Activated CD8-positive, alpha-beta memory T cell treated with anti-CD3 and anti-CD28 coated beads, Interleukin-2, amount 50 U/mL, for 1 hour (primary cell): Measurements from ENCODE around the gene HBA2.
"Not testable (repeated sequence)": the region's sequence is repeated elsewhere in the genome, so short reads cannot be mapped to it uniquely, and the experiment has no call there.

Source experiments
- DNase-seq: peaks from one replicate; pipeline ENCODE4 v3.0.0-alpha.2; 2020; ENCODE audit errors: extremely low read depth

HBA2 gene

GRCh38 chr16:172374-172941 lies at the start of gene HBA2:
Gene HBA2, plus strand, starts transcription at chr16:172876. Its CDS starts 37 bp downstream, at chr16:172913.
- DNase-seq, result not testable (repeated sequence)

DNA sequence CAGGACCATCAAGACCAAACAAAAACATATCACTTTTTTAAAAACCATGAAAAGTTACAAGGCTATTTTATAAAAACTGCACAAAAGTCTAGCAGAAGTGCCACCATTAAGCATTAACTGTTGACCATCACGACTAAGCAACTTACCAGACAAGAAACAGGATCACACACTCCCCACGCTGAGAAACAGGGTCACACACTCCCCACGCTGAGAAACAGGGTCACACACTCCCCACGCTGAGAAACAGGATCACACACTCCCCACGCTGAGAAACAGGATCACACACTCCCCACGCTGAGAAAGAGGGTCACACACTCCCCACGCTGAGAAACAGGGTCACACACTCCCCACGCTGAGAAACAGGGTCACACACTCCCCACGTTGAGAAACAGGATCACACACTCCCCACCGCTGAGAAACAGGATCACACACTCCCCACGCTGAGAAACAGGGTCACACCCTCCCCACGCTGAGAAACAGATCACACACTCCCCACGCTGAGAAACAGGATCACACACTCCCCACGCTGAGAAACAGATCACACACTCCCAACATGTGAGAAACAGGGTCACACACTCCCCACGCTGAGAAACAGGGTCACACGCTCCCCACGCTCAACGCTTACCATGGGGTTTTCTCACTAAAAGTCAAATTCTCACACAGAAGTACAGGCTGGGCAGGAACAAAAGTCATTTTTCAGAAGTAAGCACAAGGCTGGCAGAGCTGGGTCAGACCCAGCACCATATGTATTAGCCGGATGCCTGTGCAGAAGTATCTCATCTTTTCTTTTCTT lies 48.9 kb upstream of the HBA2 start:
- not testable (repeated sequence) for DNase-seq

GRCh38 chr16:125011-125410 lies 47.7 kb upstream of the HBA2 start:
- DNase-seq, result no peak

DNA sequence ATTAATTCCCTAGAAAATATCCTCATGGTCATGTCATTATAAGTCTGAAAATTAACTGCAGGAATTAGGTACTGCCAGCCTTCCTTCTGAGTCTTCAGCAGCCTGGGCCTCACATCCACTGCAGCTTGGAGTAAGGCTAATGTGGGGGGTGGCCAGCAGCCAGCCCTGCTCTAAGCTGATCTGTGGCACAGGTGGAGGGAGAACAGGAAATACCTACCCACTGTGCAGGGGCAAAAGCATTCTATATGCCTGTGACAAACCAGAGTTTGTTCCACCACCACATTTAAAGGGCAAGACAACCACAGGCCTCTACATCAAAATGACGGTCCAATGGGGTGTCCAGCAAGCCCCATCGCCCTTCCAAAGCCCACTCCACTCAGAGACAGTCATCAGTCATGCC lies 43.6 kb upstream of the HBA2 start:
- no peak for DNase-seq

DNA sequence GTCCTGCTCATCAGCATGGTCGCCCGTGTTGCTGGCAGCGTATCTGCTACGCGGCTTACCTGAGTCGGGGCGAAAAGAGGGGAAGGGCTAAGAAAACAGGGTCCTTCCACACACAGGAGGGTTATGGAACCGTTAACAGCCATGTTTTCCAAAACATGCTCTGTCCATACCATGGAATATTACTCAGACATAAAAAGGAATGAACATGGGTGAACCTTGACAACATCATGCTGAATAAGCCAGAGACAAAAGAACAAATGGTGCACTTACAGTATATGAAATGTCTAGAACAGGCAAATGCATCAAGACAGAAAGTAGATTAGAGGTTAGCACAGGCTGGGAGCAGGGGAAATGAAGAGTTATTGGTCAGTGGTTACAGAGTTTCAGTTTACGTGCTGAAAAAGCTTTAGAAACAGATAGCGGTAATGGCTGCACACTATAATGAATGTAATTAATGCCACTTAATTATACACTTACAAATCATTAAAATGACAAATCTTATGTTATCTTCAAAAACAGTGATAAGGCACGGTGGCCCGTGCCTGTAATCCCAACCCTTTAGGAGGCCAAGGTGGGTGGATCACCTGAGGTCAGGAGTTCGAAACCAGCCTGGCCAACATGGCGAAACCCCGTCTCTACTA lies 42.0 kb upstream of the HBA2 start:
- DNase-seq, result no peak

- DNase-seq, result no peak
Observed at GRCh38 chr16:132120-132519, 40.6 kb upstream of the HBA2 start.

- DNase-seq, result no peak
Observed at GRCh38 chr16:133716-134115, 39.0 kb upstream of the HBA2 start.

- DNase-seq, result no peak
Observed at GRCh38 chr16:138049-138417, 34.6 kb upstream of the HBA2 start.

GRCh38 chr16:140175-140857 lies 32.4 kb upstream of the HBA2 start:
- DNase-seq, result no peak

- no peak for DNase-seq
Observed at GRCh38 chr16:142405-142967, 30.2 kb upstream of the HBA2 start.

DNA sequence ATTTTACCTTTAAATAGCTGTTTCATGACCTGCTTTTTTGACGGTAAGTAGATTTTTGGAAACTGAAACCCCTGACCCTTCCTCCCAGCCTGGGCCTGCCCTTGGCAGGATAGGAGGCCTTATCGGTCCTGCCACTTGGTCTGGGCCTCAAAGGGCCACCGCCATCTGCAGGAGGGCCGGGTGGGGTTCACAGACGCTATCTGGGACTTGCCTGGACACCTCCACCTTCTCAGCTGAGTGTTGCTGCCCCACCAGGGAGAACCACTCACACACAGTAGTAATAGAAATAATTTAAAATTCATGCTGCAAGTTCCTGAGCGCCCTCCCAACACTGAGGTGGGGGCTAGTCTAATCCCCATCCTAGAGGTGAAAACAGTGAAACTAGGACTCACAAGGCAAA lies 29.6 kb upstream of the HBA2 start:
- no peak for DNase-seq

GRCh38 chr16:143456-143855 lies 29.2 kb upstream of the HBA2 start:
- no peak for DNase-seq

- DNase-seq, result no peak
Observed at GRCh38 chr16:144797-145252, 27.9 kb upstream of the HBA2 start.

- no peak for DNase-seq
Observed at GRCh38 chr16:146646-147045, 26.0 kb upstream of the HBA2 start.

DNA sequence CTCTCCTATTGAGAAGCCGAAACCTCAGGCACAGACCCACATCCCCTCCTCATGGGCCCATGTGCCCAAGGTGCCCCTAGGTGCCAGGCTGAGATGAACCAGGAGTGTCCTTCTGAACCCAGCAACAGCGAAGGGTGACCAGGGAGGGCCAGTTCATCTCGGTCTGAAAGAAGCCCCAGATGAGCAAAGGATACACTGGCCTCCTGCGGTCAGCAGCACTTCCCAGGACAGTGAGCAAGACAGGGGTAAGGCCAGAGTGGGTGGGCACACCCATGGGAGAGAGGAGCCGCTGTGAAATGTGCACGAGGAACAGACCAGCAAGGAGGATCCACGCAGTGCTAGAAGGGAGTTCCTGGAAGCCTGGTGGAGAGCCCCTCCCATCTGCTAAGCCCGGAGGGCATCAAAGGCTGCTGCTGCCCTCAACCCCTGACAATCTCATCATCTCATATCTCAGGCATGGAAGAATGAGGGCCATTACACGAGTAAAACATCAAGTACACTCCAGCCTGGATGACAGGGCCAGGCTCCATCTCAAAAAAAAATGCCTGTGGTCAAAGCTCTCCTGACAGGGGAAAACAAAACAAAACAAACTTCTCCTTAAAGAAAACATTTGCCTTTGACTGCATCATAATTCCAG lies 23.5 kb upstream of the HBA2 start:
- DNase-seq, result no peak

GRCh38 chr16:152141-153128 lies 20.2 kb upstream of the HBA2 start, which contains the start of gene HBZ:
Gene HBZ, plus strand, starts transcription at chr16:152644. Its CDS starts 266 bp downstream, at chr16:152910.
- no peak for DNase-seq

- not testable (repeated sequence) for DNase-seq
Observed at GRCh38 chr16:153129-153521, 19.6 kb upstream of the HBA2 start.

- not testable (repeated sequence) for DNase-seq
Observed at GRCh38 chr16:153550-154216, 19.0 kb upstream of the HBA2 start.

DNA sequence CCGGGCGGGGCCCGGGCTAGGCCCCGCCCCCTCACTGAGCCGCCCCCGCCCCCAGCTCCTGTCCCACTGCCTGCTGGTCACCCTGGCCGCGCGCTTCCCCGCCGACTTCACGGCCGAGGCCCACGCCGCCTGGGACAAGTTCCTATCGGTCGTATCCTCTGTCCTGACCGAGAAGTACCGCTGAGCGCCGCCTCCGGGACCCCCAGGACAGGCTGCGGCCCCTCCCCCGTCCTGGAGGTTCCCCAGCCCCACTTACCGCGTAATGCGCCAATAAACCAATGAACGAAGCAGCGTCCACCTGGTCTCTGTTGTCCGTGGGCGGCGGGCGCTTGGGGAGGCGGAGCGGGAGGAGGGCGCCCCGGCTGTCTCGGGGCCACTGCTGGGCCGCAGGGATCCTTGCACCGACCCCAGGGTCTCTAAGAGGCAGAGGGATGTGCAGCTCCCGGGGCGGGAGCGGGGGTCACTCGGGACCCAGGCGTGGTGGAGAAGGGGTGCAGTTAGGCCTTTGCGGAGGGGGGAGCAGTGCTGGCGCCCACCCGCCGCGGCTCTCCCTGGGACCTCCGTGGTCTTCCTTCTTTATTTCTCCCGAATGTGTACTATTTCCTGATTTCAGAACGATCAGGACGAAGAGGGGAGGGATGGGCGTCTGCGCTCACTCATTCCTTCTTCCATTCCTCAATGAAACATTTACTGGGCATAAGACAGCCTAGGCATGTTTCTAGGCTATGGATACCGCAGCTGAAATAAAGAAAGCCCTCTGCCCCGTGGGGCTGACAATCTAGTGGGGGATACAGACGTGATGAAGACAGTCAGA lies 18.3 kb upstream of the HBA2 start:
- DNase-seq, result no peak
